SH-SY5Y (cell line): ENCODE measurements around the gene SLC48A1.

Experiments used
- GATA2 ChIP-seq: IDR thresholded peaks from 2 replicates; pipeline ENCODE4 v1.6.1; 2011; ENCODE audit warnings: mild to moderate bottlenecking, low read depth, low read length
- GATA3 ChIP-seq: IDR thresholded peaks from 2 replicates; pipeline ENCODE4 v1.6.1; 2011; ENCODE audit warnings: low read depth, mild to moderate bottlenecking, low read length, moderate library complexity

The SLC48A1 gene

DNA sequence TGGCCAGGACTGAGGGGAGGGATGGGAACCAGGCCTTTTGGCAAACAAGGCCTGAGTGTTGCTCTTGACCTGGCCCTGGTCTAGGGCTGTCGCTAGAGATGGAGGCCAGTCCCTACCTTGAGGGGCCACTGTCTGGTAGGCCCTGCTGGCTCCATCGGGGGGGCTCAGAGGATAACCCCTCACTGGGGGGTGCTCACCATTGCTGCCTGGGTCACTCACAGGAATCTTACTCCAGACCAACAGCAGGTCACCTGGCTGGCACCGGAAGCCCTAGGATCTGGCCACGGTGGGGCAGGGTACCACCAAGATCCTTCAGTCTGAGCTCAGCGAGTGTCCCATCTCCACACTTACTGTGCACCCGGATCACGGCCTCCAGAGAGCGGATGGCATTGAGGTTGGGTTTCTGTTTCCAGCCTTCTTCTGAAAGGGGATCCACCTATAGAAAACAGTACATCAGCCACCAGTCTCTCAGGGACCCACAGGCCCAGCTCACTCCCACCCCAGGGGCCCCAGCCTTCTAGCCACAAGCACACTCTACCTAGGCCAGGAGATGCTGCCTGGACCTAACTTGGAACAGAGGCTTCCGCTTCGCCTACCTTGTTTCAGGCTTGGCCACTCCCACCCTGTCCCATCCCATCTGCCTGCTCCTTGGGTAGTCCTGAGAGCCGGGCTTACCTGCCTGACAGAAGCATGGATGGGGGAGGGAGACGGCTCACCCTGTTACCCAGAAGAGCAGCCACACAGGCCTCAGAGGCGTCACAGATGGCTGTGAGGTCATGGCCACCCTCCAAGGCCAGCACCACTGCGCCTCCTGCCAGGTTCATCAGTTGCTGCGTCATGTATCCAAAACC is 12.2 kb downstream of the SLC48A1 start:
- no peak for TF ChIP-seq GATA2
- no peak for TF ChIP-seq GATA3

DNA sequence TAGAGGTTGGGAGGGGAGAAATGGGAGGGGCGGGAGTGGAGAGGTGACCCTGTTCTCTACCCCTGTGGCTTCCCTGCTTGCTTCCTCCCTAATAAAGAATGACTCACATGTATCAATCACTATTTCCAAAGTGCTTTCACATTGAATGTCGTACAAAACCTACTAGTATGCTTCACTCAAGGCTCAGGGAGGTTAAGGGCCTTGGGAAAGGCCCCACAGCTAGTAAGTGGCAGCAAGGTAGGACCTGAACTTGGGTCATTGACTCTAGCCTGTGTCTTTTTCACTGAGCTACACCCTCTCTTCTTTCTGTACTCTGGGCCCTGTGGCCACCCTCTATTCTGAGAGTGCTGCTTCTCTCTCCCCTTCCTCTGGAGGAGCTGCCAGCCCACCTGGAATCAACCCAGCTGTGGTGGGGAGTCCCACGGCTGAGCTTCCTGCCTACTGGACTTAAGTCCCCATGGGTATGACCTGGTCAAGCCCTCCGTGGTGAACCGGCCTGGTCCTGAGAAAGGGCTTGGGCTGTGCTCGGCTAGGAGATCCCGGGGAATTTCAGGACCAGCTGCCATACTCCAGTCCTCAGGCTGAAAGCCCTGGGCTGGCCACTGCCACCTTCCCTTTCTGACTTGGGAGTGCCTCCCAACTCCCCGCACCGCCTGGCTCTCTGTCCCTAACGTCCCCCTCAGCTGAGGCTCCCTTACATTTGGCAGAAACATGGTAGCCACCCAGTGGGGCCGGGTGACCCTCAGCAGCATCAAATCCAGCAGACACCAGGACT is 13.0 kb downstream of the SLC48A1 start:
- TF ChIP-seq GATA2 (no peak), GATA3 (no peak)

DNA sequence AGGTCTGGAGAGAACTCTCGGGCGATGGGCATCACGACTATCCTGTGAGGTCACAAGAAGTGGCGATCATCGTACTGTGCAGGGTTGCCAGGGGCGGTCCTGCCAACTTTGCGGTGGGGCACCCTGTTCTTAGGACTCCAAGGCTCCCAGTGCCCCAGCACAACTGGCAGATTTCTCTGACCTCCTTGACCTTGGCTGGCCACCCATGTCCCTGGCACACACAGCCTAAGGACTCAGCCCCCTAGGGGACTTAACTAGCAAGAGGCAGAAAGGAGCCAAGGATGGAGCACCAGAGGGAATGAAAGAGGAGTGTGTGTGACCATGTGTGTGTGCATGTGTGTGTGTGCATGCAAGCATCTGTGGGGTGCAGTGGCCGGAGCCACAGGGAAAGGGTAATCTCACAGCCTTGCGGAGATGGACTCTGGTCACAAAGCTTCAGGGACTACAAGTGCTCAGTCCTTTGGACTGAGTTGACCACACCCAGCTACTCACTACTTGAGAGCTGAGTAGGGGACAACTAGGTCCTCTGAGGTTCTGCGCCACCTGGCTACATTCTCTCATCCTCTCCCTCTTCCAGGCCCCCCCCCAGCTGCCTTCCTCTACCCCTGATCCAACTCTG is 13.7 kb downstream of the SLC48A1 start:
- TF ChIP-seq GATA3, result no peak
- no peak for TF ChIP-seq GATA2

DNA sequence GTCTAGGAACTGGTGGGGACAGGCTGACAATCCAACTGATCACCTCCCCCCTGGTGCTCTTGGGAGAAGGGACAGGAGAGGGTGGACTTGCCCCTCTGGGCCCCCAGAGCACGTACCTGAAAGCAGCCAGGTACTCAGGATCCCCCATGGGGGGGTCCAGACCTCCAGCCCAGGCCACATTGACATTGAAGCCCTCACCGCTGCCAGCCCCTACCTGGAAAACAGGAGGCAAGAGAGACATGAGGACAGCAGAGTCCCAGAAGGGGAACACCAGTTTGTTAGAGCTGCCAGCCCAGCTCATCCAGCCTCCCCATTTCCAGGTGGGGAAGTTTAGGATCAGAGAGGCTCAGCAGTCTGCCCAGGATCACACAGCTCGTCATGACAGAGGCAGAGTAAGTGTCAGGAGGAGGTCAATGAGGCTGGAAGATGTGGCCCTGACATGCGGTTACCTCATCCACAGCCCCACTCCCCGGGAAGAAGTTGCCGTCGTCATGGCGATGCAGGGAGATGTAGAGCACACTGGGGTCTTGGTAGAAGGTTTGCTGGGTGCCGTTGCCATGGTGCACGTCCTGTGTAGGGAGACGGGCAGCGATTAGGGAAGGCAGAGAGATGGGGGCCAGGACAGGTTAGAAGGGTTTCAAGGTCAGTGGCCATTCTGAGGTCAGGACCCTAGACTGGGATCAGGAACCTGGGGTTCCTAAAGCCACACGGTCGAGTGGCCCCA is 14.7 kb downstream of the SLC48A1 start:
- TF ChIP-seq GATA3, result no peak
- TF ChIP-seq GATA2, result no peak

DNA sequence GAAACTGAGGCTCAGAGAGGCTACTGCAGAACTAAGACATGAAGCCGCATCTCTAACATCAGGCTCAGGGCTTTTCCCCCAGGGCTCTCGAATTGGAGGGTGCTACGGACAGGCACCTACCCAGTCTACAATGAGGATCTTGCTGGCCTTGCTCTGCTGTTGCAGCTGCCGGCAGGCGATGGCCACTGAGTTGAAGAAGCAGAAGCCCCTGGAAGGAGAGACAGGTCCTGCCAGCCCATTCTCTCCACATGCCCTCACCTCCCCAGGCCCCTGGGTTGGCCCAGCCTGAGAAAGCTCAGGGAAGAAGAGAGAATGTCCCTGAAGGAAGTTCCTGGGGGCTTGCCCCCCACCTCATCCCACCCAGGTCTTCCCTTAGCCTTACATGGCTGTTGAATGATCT is 16.1 kb downstream of the SLC48A1 start:
- TF ChIP-seq GATA3 (no peak), GATA2 (no peak)

DNA sequence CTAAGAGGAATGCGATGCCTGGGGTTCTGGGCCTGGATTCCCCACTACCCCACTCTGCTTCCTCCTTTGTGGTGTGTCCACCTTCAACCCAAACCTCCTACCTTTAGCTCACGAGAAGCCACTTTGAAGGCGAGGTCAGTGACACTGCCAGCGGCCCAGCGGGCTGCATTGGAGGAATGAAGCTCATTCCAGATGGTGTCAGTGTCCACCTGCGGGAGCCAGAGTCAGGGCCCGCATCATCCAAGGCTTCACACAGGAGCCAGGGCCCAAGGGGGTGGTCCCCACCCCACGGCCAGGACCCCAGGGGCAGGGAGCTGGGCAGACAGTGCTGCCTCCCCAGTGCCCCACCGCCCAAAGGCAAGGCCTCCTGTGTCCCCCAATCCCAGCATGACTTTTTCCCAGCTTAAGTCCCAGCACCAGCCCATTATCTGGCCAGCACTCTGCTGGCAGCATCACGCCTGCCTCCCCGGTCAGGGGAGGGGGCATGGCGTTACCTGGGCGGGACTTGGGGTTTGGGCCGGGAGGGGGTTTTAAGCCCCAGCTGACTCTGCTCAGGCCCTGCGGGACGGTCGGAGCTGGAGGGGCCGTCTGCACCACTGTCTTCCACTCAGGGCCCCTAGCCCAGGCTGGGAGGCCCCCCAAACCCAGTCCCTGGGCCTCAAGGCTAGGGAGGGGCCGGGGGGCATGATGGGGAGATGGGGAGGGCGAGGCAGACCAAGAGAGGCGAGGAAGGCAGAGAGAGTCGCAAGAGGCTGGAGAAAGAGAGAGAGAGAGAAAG is 16.9 kb downstream of the SLC48A1 start:
- TF ChIP-seq GATA3 (no peak), GATA2 (no peak)

DNA sequence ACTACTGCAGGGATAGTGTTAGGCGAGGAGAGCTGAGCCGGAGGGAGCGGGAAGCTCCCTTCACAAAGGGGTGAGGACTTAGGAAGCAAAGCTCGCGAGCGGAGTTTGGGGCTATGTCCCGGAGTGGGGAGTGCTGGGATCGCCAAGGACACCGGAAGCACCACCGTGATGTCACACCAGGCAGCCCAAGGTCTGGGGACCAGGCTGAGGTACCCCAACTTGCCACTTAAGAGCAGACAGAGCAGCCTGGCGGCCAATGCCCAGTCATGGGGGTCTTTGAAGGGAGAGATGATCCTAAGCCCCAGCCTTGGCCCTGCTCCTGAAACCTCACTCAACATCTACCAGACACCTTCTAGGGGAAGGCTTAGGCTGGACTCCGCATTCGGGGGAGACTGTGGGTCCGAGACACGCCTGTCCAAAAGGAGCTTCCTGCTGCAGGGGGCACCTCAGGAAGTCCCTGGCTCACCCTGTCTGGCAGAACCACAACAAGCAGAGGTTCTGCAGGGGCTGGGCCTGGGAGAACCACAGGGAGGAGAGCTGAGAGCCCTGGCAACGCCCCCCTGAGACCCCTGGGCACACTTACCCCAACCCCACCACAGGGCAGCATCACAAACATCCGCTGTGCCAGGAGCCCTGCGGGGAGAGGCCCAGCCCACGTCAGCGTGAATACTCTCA is 17.8 kb downstream of the SLC48A1 start:
- TF ChIP-seq GATA2, result no peak
- TF ChIP-seq GATA3, result no peak

DNA sequence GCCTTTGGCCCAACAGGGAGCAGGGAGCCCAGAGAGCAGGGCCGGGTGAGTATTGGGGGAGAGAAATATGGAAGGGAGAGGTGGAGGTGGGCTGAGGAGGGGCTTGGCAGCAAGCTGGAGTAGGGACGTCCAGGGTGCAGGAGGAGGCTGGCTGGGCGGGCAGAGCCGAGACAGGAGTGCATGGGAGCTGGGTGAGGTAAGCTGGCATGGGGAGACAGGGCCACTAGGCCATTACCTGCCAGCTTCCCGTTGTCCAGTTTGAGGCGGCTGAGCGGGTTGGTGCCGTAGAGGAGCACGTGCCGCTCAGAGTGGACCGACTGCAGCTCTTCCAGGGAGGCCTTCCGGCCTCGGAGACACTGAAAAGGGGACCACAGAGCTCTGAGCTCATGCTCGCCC is 18.3 kb downstream of the SLC48A1 start:
- no peak for TF ChIP-seq GATA3
- no peak for TF ChIP-seq GATA2

DNA sequence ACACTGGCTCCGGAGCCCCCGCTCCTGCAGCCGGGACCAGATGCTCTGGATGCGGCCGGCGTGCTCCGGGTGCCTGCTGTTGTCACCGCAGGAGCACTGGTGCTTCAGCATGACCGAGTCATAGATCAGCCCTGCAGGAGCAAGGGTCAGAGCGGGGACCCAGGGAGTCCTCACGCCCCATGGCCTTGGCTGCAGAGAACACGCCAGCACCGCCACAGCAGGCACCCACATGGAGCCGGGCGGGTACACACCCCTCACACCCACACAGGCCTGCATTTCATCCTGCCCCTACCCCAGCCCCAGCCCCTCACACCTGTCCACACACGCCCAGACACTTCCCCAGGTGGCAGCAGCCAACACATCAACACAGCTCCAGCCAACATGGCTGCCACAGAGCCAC is 18.8 kb downstream of the SLC48A1 start:
- TF ChIP-seq GATA2 (no peak), GATA3 (no peak)

DNA sequence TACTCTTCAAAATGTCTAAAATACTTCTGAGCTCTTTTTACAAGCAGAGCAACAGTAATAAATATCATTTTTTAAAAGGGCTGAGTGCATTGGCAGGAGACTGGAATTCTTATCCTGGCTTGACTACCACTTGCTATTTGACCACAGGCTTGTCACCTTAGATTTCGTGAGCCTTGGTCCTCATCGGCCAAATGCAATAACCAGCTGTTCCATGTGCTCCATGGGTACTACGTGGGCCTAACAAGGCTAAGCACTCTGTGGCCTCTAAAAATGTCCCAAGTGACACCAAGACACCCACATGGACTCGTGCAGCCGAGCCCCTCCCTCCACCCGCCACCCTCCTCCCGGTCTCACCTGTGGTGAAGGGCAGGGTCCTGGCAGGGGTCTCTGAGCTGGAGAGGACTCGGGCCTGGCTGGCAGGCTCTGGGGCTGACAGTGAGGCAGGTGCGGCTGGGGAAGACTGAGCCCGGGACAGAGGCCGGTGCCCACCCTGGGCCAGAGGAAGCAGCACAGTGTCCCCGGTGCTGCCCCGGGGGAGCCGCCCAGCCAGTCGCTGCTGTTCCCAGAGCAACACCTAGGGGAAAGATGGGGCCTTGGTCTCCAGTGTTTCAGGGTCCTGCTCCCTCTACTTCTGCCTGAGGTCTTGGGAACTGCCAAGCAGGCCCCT is 20.1 kb downstream of the SLC48A1 start:
- TF ChIP-seq GATA3, result no peak
- TF ChIP-seq GATA2, result no peak

DNA sequence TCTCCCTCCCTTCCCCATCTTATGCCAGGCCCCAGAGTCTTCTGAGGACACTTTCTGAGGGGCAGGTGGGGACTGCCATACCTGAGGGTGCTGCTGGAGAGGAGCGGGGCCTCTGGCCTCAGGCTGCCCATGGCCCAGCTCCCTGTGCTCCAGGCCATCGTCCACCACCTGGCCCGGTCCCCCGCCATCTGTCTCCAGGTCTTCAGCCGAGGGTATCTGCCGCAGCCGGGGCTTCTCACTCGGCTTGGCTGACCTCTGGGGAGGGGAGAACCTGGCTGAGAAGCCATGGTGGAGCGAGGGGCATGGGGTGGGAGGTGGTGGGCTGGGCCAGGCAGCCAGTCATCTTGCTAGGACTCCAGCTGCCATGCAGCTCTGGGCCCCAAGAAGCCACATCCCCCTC is 21.6 kb downstream of the SLC48A1 start:
- TF ChIP-seq GATA3 (no peak), GATA2 (no peak)

DNA sequence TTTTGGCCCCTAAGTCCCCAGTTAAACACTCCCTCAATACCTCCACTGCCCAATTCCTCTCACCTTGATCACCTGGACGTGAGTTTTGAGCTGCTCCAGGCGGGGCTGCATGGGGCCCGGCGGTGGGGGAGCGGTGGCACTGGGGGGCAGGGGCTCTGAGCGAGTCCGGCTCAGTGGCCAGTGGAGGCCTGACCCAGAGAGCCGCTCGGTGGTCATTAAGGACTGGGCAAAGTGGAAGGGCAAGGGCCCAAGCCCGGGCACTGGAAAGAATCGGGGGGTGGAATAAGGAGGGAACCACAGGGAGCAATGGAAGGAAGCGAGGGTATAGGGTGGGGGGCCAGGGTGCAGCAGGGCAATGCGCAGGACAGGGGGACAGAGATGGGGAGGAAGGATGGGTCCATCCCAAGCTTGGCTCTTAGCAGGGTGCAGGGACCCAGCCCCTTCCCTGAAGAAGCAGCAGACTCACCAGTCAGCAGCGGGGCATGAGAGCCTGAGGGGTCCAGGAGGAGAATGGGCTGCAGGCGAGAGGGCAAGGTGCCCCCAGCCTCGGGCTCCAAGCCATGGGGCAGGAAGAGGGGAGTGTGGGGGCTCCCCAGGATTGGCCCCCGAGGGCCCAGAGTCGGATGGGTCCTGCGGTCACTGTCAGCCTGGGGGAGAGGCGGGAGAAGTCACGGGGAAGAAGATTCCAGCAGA is 22.2 kb downstream of the SLC48A1 start:
- TF ChIP-seq GATA3, result no peak
- TF ChIP-seq GATA2, result no peak
